Measurements from ENCODE around the gene NR6A1.
A peak's percentile ranks its signal among the peaks of the same experiment; 100 is the strongest.

Gene NR6A1

GRCh38 chr9:124699575-124699974, 71.5 kb downstream of the NR6A1 start:
- no peak overlapping the region for H3K4me3 ChIP-seq (replicated peaks; ENCODE audit: low read depth, low read length)
- no peak for TF ChIP-seq CTCF (IDR thresholded peaks at IDR 0.05; ENCODE audit: low read length, missing control alignments)
- no peak for DNase-seq (ENCODE audit: low read depth)

GRCh38 chr9:124698265-124698664, 72.8 kb downstream of the NR6A1 start:
- peak overlapping the region; percentile 13 for H3K4me3 ChIP-seq (replicated peaks; ENCODE audit: low read depth, low read length)
- peak; percentile 80 for DNase-seq (ENCODE audit: low read depth)
- no peak for TF ChIP-seq CTCF (IDR thresholded peaks at IDR 0.05; ENCODE audit: low read length, missing control alignments)

- H3K4me3 ChIP-seq (replicated peaks; ENCODE audit: low read depth, low read length) = no peak overlapping the region
- DNase-seq (ENCODE audit: low read depth) = peak; percentile 74
- TF ChIP-seq CTCF (IDR thresholded peaks at IDR 0.05; ENCODE audit: low read length, missing control alignments) = no peak
Measured at GRCh38 chr9:124697326-124698200, 73.5 kb downstream of the NR6A1 start.

- no peak for TF ChIP-seq CTCF (IDR thresholded peaks at IDR 0.05; ENCODE audit: low read length, missing control alignments)
- DNase-seq (ENCODE audit: low read depth) = peak; percentile 63
- no peak overlapping the region for H3K4me3 ChIP-seq (replicated peaks; ENCODE audit: low read depth, low read length)
Measured at GRCh38 chr9:124696101-124696500, 75.0 kb downstream of the NR6A1 start.

- no peak for TF ChIP-seq CTCF (IDR thresholded peaks at IDR 0.05; ENCODE audit: low read length, missing control alignments)
- H3K4me3 ChIP-seq (replicated peaks; ENCODE audit: low read depth, low read length) = no peak overlapping the region
- DNase-seq (ENCODE audit: low read depth) = no peak
Measured at GRCh38 chr9:124695280-124695890, 75.7 kb downstream of the NR6A1 start.

- no peak overlapping the region for H3K4me3 ChIP-seq (replicated peaks; ENCODE audit: low read depth, low read length)
- TF ChIP-seq CTCF (IDR thresholded peaks at IDR 0.05; ENCODE audit: low read length, missing control alignments) = no peak
- no peak for DNase-seq (ENCODE audit: low read depth)
Measured at GRCh38 chr9:124694414-124695279, 76.5 kb downstream of the NR6A1 start.

Data from fibroblast of pulmonary artery (primary cell).